ENCODE measurements around the gene NCBP1.

DNA sequence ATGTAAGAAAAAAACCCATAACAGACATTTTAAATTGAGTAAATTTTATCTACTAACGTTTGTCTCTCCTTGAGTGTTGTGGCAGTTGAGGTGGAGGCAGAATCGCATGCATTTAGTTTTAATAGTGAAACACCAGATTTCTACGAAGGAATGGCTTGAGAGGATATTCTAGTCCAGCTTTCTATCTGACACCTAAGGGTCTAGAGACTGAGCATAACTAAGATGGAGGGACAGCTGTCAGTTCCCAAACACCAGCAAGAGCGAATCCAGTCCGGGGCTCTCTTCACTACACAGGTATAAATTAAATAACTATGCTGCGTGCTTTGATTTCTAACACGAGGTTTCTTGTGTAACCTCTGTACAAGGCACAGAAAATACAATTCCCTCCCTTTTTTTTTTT lies 1.4 kb downstream of the NCBP1 start:
- TF ChIP-seq, protein P1, sequence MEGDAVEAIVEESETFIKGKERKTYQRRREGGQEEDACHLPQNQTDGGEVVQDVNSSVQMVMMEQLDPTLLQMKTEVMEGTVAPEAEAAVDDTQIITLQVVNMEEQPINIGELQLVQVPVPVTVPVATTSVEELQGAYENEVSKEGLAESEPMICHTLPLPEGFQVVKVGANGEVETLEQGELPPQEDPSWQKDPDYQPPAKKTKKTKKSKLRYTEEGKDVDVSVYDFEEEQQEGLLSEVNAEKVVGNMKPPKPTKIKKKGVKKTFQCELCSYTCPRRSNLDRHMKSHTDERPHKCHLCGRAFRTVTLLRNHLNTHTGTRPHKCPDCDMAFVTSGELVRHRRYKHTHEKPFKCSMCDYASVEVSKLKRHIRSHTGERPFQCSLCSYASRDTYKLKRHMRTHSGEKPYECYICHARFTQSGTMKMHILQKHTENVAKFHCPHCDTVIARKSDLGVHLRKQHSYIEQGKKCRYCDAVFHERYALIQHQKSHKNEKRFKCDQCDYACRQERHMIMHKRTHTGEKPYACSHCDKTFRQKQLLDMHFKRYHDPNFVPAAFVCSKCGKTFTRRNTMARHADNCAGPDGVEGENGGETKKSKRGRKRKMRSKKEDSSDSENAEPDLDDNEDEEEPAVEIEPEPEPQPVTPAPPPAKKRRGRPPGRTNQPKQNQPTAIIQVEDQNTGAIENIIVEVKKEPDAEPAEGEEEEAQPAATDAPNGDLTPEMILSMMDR (IDR thresholded peaks at IDR 0.05; ENCODE audit: insufficient read depth, low read length), result no peak
- TF ChIP-seq POLR2AphosphoS5 (IDR thresholded peaks at IDR 0.05; ENCODE audit: low read depth), result no peak
- TF ChIP-seq, protein P2, sequence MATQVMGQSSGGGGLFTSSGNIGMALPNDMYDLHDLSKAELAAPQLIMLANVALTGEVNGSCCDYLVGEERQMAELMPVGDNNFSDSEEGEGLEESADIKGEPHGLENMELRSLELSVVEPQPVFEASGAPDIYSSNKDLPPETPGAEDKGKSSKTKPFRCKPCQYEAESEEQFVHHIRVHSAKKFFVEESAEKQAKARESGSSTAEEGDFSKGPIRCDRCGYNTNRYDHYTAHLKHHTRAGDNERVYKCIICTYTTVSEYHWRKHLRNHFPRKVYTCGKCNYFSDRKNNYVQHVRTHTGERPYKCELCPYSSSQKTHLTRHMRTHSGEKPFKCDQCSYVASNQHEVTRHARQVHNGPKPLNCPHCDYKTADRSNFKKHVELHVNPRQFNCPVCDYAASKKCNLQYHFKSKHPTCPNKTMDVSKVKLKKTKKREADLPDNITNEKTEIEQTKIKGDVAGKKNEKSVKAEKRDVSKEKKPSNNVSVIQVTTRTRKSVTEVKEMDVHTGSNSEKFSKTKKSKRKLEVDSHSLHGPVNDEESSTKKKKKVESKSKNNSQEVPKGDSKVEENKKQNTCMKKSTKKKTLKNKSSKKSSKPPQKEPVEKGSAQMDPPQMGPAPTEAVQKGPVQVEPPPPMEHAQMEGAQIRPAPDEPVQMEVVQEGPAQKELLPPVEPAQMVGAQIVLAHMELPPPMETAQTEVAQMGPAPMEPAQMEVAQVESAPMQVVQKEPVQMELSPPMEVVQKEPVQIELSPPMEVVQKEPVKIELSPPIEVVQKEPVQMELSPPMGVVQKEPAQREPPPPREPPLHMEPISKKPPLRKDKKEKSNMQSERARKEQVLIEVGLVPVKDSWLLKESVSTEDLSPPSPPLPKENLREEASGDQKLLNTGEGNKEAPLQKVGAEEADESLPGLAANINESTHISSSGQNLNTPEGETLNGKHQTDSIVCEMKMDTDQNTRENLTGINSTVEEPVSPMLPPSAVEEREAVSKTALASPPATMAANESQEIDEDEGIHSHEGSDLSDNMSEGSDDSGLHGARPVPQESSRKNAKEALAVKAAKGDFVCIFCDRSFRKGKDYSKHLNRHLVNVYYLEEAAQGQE (IDR thresholded peaks at IDR 0.05; ENCODE audit: insufficient replicate concordance, low read depth), result no peak
